ENCODE measurements around the gene MRNIP. TPM values are rescaled to one million over a fixed set of nuclear protein-coding genes. Genes with fewer than 3 reads are reported as not detected.

MRNIP gene
- total RNA-seq, 1 experiment from 2014 or later, result 31.1 TPM

DNA sequence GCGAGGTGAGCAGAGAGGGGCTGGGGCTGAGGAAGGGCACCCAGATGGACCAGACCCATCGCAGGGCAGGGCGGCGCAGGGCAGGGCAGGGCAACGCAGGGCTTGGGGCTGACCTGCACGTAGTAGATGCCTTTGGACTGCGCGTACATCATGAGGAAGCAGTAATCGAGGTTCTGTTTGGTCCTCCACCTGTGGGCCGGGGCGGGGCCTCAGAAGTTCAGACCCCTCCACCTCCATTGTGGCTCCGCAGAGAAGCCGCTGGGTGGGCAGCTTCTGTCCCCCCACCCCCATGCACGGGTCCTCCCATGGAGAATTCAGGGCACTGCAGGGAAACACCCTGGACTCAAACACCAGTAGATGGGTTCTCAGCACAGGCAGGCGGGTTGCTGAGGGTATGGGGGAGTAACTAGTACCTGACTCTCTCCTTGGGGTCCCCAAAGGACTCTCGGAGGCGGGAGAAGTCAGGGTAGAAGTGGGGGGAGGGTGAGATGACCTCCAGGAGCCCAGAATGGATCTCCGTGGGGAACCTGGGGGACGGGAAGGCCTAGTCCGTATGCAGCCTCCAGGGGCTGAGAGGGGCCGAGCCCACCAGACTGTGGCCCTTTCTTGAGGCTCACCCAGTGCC lies 58.4 kb downstream of the MRNIP start:
- H3K4me1 Mint-ChIP-seq, result peaks cover 31 to 36% of the 10 kb centered on the region in 2 experiments
- no peak overlapping the region for H3K4ac ChIP-seq (ENCODE audit: low read depth, low read length)
- no peak overlapping the region for H3T11ph ChIP-seq (ENCODE audit: low read length)
- H3K23ac ChIP-seq (ENCODE audit: insufficient read length, low read depth, low read length), result no peak overlapping the region
- H2BK12ac ChIP-seq (ENCODE audit: insufficient read length, low read depth, low read length), result no peak overlapping the region
- no peak overlapping the region for H3K27ac Mint-ChIP-seq
- H3K56ac ChIP-seq (ENCODE audit: insufficient read length, low read depth, low read length), result no peak overlapping the region
- H3K9me3 ChIP-seq (ENCODE audit: control insufficient read depth, low read depth, low read length), result no peaks in the 10 kb centered on the region
- H4K91ac ChIP-seq (ENCODE audit: insufficient read length, low read depth, low read length), result no peak overlapping the region
- H3K9ac ChIP-seq (ENCODE audit: extremely low read depth, insufficient read length, low read length), result no peak overlapping the region
- no peak overlapping the region for H2BK20ac ChIP-seq (ENCODE audit: low read depth, low read length, poor library complexity, severe bottlenecking)
- no peak overlapping the region for H2AK5ac ChIP-seq (ENCODE audit: insufficient read length, low read length)
- TF ChIP-seq, protein P1, sequence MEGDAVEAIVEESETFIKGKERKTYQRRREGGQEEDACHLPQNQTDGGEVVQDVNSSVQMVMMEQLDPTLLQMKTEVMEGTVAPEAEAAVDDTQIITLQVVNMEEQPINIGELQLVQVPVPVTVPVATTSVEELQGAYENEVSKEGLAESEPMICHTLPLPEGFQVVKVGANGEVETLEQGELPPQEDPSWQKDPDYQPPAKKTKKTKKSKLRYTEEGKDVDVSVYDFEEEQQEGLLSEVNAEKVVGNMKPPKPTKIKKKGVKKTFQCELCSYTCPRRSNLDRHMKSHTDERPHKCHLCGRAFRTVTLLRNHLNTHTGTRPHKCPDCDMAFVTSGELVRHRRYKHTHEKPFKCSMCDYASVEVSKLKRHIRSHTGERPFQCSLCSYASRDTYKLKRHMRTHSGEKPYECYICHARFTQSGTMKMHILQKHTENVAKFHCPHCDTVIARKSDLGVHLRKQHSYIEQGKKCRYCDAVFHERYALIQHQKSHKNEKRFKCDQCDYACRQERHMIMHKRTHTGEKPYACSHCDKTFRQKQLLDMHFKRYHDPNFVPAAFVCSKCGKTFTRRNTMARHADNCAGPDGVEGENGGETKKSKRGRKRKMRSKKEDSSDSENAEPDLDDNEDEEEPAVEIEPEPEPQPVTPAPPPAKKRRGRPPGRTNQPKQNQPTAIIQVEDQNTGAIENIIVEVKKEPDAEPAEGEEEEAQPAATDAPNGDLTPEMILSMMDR (conservative IDR thresholded peaks at IDR 0.05), result no peak
- no peak overlapping the region for H3K4me2 ChIP-seq (ENCODE audit: insufficient read depth, insufficient read length, low read length)
- H3K27ac ChIP-seq (ENCODE audit: insufficient read length, low read depth, low read length), result no peak overlapping the region
- H3K14ac ChIP-seq (ENCODE audit: insufficient read depth, low read length), result no peak overlapping the region
- no peak overlapping the region for H2AFZ ChIP-seq (ENCODE audit: low read length)
- H3K36me3 Mint-ChIP-seq (ENCODE audit: insufficient read depth in 1 of 3, low read depth in 3 of 3), result peaks cover 21 to 45% (median 38%) of the 10 kb centered on the region in 3 experiments; a peak in 6 of 7 replicates
- peaks cover 5% of the 10 kb centered on the region for H3K79me1 ChIP-seq (ENCODE audit: insufficient read depth, low read depth, low read length, poor library complexity, severe bottlenecking)
- no peak overlapping the region for H2BK120ac ChIP-seq (ENCODE audit: low read depth, low read length, poor library complexity, severe bottlenecking)
- H3K27me3 Mint-ChIP-seq (ENCODE audit: low read depth), result peaks cover 4% of the 10 kb centered on the region
- H3K23me2 ChIP-seq (ENCODE audit: insufficient read length, low read depth, low read length, poor library complexity, severe bottlenecking), result peaks cover 5% of the 10 kb centered on the region
- H4K8ac ChIP-seq (replicated peaks; ENCODE audit: insufficient read length, low read depth, low read length), result no peak overlapping the region
- H2BK5ac ChIP-seq (ENCODE audit: insufficient read length, low read length), result no peak overlapping the region
- DNase-seq, result no peak
- H3K9me3 Mint-ChIP-seq, result no peaks in the 10 kb centered on the region
- no peaks in the 10 kb centered on the region for H4K20me1 ChIP-seq (ENCODE audit: control insufficient read depth, insufficient read depth, insufficient read length)
- H3K27me3 ChIP-seq (ENCODE audit: insufficient read depth, low read length), result no peaks in the 10 kb centered on the region
- no peaks in the 10 kb centered on the region; the same call in 1 of the 2 replicates for H3K79me2 ChIP-seq (ENCODE audit: insufficient read depth, low read length)
- H2BK15ac ChIP-seq (ENCODE audit: low read depth, low read length), result no peak overlapping the region
- no CpG with 5 or more reads among the region's 21 CpGs for WGBS (ENCODE audit: extremely low coverage, insufficient read length, low lambda C conversion rate)
- no peak overlapping the region for H3K18ac ChIP-seq (ENCODE audit: insufficient read length, low read depth, low read length)
- H3K4me3 Mint-ChIP-seq, result no peak overlapping the region
- no peaks in the 10 kb centered on the region for H3K4me1 ChIP-seq (ENCODE audit: insufficient read depth, low read length)
- H4K5ac ChIP-seq (ENCODE audit: insufficient read length, low read depth, low read length), result no peak overlapping the region

Measured in H9 (cell line).